GM19238 (cell line): ENCODE data around the gene CLEC14A.

Experiments used
- DNase-seq: peaks from one replicate; pipeline ENCODE4 v3.0.0; 2011; ENCODE audit warnings: low spot score; ENCODE audit not compliant: insufficient read length

Gene CLEC14A

DNA sequence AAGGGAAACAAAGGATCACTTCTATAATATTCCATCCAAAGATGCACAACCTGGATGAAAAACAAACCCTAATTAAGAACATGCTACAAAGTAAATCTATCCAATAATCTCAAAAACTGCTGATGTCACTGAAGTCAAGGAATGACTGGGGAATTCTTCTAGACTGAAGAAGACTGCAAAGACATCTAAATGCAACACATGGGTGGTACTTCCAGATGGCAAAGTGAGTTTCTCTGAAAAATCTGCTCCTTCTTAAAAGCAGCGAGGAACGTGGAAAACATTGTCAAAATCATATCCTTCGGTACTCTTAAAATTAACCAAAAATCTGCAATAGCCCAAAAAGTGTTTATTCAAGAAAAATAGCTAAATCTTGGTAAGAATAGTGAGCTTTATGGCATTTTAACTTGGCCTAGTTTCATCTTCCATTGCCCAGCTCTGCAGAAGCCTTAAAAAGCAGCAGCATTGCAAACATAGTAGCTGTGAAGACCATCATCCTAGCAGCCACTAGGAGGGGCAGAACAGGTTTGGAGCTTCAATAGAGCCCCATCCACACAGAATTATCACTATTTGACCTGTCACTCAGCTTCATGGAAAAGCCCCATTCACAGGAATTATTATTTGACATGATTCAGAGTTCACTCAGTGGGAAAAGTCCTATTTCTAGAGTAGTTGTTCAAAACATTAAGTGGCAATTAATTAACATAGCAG lies 7.4 kb downstream of the CLEC14A start:
- DNase-seq = no peak

DNA sequence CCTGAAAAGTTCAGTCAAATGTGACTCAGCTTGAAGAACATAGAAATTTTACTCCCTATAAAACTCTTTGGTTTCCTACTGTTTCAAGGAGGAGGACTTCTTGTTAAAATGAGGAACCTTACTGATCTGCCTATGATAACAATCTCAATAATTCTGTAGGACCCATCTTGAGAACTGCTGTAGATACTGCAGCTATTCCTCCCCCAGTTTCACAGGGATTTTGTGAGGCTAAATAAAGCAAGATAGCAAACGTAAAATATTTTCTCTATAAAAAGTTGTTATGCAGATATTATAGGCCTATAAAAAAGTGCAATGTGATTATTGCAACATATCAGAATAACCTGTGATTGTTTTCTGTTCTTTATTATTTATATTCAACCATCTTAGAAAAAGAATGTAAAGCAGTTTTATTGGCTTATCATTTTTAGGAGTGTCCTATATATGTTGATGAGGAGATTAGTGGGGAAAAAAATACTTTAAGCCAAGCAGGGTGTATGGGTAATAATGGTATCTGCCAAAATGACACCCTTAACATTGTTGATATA lies 12.1 kb downstream of the CLEC14A start:
- DNase-seq = no peak

DNA sequence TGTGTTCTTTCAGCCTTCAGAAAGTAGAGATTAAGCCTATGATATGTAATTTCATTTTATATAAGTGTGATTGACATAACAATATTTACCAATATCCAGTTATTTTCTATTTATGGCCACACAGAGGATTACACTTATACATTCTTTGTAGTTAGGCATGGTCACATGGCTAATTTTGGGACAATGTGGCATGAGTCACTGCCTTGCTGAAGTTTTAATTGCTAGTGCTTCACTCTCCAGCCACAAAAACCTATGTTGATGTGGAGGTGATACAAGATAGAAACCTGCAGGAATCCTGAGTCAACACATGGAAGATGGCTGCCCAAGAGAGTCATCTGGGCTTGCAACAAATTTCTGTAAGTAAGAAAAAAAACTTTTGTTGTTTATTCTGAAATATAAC lies 17.0 kb downstream of the CLEC14A start:
- DNase-seq = no peak

DNA sequence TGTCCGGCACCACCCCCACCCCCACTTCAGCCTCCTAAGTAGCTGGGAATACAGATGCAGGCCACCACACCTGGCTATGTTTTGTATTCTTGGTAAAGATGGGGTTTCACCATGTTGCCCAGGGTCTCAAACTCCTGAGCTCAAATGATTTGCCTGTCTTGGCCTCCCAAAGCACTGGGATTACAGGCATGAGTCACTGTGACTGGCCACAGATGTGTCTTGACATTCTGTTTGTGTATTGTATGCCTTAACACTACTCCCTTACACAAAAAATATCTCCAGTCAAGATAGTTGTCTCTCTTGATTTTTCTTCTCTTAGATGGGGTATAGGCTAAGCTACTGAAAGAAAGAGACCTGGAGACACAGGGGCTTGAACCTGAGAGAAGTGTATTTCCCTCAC lies 17.6 kb downstream of the CLEC14A start:
- DNase-seq = no peak

DNA sequence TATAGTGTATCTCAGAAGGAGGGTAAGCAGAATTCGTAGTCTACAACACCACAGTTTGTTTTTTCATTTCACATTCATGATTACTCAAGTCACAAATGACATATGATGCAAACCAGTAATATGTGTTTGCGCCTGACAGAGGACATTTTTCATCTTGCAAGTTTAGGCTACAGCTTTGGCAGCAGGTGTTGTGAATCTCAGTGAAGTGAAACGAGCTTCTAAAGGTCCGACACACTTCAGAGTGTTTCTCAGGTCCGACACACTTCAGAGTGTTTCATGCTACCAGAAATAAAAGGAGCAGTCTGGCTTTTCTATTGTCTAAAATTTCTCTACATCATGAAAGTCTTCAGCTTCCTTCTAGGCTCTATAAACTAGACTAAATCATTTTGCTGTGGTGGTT lies 22.7 kb downstream of the CLEC14A start:
- no peak for DNase-seq

DNA sequence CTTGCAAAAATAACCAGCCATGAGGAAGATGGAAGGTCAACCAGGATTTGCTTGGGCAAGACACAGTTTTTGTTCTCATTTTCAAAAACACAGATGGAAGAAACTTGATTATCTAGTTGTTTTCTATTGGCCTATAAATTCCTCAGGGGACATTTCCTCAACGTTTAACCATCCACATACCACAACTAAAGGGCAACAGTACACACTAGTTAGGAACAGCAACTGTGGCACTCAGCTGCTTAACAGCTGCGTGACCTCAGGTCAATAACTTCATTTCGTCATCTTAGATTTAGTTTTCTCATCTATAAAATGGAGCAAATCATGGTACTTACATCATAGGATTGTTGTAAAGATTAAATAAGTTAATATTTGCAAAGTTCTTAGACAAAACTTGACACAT lies 29.5 kb downstream of the CLEC14A start:
- no peak for DNase-seq

DNA sequence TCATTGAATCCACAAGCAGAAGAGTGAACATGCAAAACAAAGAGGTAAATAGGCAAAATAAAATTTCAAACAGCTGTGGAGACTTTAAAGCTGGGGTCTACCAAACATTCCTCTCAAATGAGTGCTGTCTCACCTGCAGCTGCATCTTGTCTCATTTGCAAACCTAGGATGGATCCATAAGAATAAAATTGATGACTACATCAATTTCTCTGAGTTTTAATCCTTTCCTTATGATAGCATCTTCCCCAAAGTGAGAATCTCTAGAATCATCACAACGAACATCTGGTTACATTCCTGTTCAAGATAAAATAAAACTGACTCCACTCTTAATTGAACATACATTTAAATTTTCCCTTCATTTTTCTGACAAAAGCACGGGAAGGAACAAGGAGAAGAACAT lies 29.9 kb downstream of the CLEC14A start:
- DNase-seq = no peak

DNA sequence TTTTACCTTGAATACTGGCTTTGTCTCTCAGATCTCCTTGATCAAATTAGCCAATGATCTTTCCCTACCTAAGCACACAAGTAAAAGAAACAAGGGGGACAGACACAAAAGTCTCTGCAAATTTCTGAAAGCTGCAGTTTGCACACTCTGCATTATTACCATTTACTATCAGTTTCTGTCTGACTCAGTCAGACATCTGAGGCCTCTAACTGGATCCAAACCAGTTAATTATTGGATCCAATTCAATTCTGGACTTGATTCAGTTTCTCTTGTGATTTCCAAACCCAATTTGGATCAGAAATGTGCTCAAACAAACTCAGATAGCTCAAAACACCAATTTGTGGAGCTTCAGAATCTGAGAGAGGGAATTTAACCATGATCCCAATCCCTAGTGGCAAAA lies 31.6 kb downstream of the CLEC14A start:
- DNase-seq = no peak

DNA sequence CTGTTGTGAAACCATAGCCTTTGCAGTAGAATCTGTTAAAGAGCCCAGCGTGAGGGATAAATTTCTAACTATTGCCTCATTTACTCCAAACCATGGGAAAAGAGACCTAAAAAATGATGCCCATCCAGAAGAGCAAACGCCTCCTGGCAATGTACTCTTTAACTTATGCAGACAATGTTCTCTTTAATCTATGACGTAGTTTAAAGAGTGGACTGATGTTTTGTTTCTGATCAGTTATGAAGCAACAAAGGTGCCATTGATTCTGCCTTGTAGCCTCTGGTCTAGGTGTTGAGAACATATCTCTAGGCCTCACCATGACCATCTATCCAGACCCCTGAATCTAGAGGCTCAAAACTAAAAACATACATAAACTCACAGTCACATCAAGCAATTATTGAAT lies 34.8 kb downstream of the CLEC14A start:
- DNase-seq = no peak

DNA sequence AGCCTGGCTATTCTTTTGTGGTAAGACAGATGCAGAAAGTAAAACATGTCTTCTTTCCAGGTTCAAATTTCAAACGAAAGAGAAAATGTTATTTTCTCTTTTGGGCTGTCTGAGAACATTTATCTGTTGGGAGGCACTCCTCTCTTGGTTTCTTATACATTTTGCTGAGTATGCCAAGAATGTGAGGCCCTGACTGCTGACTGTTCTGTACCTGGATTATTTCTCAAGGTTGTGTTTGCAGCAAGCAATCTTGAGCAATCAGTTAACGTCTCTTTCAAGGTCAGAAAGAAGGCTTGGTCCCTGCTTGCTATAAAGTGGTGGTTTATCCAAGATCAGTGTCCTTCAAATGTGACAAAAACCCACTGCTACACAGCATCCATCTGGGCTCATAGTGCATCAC lies 38.3 kb downstream of the CLEC14A start:
- no peak for DNase-seq

DNA sequence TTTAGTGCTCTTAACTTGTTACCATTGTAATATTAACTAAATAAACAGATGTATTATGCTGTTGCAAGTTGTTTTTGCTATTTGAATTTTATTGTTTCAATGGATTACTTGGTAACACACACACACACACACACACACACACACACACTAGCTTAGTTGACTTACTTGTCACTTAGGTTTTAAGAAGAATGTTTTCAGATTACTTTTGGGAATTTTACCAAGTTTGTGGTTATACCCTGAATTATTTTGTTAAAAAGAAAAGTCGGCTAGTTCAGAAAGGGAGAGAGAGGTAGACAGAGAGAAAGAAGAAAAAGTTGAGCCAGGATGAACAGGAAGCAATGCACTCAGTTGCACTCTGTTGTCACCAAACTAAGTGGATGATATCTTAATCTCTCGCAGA lies 42.9 kb downstream of the CLEC14A start:
- no peak for DNase-seq

DNA sequence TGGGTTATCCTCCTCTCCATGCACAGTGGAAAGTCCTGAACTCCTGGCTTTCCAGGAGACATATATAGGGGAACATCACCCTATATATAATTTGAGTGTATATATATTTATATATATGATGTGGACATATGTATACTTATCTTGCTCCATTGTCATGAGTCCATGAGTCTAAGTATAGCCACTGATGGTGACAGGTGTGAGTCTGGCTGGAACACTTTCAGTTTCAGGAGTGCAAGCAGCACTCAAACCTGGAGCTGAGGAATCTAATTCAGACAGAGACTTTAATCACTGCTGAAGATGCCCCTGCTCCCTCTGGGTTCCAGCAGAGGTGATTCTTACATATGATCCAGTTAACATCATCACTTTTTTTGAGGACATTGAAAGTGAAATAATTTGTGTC lies 43.8 kb downstream of the CLEC14A start:
- DNase-seq = no peak

DNA sequence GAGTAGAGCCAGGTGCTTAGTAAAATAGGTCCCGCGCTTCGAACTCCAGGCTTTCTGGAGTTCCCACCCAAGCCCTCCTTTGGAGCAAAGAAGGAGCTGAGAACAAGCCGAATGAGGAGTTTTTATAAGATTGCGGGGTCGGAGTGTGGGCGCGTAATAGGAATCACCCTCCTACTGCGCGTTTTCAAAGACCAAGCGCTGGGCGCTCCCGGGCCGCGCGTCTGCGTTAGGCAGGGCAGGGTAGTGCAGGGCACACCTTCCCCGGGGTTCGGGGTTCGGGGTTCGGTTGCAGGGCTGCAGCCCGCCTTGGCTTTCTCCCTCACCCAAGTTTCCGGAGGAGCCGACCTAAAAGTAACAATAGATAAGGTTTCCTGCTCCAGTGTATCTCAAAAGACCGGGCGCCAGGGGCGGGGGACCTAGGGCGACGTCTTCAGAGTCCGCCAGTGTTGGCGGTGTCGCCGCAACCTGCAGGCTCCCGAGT lies 44.6 kb downstream of the CLEC14A start:
- no peak for DNase-seq

DNA sequence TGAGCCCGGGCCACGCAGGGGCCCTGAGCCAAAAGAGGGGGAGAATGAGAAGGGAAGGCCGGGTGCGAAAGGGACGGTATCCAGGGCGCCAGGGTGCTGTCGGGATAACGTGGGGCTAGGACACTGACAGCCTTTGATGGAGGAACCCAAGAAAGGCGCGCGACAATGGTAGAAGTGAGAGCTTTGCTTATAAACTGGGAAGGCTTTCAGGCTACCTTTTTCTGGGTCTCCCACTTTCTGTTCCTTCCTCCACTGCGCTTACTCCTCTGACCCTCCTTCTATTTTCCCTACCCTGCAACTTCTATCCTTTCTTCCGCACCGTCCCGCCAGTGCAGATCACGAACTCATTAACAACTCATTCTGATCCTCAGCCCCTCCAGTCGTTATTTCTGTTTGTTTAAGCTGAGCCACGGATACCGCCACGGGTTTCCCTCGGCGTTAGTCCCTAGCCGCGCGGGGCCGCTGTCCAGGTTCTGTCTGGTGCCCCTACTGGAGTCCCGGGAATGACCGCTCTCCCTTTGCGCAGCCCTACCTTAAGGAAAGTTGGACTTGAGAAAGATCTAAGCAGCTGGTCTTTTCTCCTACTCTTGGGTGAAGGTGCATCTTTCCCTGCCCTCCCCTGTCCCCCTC lies 45.2 kb downstream of the CLEC14A start:
- DNase-seq = no peak

DNA sequence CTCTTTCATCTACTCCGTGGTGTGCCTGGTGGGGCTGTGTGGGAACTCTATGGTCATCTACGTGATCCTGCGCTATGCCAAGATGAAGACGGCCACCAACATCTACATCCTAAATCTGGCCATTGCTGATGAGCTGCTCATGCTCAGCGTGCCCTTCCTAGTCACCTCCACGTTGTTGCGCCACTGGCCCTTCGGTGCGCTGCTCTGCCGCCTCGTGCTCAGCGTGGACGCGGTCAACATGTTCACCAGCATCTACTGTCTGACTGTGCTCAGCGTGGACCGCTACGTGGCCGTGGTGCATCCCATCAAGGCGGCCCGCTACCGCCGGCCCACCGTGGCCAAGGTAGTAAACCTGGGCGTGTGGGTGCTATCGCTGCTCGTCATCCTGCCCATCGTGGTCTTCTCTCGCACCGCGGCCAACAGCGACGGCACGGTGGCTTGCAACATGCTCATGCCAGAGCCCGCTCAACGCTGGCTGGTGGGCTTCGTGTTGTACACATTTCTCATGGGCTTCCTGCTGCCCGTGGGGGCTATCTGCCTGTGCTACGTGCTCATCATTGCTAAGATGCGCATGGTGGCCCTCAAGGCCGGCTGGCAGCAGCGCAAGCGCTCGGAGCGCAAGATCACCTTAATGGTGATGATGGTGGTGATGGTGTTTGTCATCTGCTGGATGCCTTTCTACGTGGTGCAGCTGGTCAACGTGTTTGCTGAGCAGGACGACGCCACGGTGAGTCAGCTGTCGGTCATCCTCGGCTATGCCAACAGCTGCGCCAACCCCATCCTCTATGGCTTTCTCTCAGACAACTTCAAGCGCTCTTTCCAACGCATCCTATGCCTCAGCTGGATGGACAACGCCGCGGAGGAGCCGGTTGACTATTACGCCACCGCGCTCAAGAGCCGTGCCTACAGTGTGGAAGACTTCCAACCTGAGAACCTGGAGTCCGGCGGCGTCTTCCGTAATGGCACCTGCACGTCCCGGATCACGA lies 46.0 kb downstream of the CLEC14A start:
- DNase-seq = no peak

DNA sequence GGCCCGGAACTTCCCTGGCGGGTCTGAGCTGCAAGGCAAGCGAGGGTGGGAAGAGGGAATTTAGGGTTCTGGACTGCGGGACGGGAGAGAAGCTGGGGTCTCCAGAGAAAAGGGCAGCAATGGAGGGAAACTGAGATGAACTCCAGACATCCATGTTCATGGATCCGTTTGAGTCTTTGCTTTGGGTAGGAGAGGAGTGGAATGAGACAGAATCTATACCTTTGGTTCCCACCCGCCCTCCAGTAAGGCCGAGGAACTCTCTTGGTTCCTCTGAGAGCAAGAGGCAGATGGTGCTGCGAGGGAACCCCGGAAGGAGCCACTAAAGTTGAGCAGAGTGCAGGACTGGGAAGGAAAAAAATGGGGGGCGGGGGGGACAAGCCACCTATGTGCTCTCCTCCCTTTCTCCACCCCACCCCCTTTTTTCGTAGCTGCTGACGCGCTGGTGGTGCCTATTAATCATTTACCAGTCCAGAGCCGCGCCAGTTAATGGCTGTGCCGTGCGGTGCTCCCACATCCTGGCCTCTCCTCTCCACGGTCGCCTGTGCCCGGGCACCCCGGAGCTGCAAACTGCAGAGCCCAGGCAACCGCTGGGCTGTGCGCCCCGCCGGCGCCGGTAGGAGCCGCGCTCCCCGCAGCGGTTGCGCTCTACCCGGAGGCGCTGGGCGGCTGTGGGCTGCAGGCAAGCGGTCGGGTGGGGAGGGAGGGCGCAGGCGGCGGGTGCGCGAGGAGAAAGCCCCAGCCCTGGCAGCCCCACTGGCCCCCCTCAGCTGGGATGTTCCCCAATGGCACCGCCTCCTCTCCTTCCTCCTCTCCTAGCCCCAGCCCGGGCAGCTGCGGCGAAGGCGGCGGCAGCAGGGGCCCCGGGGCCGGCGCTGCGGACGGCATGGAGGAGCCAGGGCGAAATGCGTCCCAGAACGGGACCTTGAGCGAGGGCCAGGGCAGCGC lies 47.0 kb downstream of the CLEC14A start:
- no peak for DNase-seq

DNA sequence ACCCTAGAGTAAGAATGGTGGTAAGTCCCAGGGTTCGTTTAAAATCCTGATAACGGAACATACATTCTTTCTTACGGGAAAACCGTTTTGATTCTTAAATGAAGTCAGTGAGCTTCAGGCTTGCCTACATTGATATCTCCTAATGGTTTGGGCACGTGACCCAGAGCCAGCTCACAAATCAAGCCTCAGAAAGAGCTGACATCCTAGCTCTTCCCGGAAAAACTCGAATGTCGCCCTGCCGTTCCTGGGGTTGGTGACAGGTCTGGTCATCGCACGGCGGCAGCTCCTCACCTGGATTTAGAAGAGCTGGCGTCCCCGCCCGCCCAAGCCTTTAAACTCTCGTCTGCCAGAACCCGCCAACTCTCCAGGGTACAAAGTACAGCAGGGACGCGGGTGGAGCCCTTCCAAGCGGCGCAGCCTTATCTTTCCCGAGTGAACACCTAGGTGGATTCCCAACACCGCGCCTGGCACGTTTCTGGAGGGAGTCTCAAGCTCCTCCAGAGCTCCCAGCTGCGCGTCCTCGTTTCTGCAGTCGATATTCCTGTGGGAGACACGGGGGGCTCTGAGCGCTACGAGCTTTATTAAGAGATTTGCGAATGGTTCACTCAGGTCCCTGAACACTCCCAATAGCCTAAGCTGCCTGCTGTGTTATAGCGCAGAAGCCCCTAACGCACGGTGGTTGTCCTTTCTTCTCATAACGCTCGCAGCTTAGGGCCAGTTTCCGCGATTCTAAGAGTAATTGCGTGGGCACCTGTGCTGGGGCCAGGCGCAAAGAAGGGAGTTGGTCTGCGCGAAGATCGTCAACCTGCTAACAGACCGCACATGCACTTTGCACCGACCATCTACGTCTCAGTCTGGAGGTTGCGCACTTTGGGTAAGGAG lies 47.9 kb downstream of the CLEC14A start, which contains the start of gene SSTR1:
Gene SSTR1 (plus strand): TSS at position 169 of the 882 bp plus-strand sequence. CDS start 1,486 bp downstream, outside the sequence.
- no peak for DNase-seq

DNA sequence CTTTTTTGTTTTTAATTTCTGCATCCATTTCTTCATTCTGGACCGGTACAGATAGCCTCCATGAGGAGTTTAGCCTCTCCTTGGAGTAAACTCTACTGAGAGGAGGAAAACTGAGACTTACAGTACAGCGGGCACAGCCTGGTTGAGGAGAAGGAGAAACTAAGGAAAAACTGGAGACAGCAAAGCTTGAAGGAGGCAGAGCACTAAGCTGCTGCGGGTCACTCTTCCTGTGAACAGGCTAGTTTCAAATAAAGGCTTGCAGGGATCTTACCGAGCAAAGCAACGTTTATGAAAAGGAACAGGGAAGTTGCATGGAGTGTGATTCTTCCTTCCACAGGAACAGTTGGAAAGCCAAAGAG lies 48.5 kb downstream of the CLEC14A start:
- no peak for DNase-seq

DNA sequence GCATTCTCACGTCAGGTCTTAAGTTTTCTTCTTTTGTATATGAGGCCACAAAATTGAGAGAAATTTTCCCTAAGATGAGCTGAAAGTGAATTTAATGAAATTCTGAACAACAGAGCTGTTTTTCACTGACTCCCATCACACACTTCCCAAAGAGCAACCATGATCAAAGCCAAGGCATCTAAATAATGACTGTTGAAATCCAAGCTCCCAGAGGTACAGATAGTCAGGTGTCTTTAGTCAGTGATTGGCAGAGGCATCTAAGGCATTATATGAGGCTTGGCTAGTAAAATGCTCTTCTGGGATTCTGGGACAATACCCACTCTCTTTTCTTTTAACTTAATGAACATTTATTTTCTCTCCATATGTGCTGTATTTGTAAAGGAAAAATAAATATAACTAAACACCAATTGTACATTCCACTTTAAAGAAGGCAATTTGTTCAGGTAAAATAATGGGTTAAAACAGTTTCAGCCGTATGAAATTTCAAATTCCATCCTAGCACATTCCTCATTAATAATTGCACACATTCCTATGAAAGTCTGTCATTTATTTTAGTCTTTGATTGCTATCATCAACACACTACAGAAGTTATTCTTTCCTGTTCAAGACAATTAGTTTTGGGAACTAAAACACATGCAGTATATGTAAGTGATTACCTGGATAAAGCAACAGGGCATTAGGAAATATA lies 49.1 kb downstream of the CLEC14A start:
- DNase-seq = no peak
